ENCODE results near the gene RAPGEF5. TPM values are rescaled to one million over a fixed set of nuclear protein-coding genes. Genes with fewer than 3 reads are reported as not detected.

Gene RAPGEF5
- total RNA-seq, 4 donors from 2014 or later: 26.5 to 76.6 (median 39.3) TPM

GRCh38 chr7:22140578-22140977 is 216.4 kb downstream of the RAPGEF5 start:
- Histone ChIP-seq H3K9me3 (no peaks in the 10 kb centered on the region), H3K27me3 (no peaks in the 10 kb centered on the region), H3K36me3 (no peaks in the 10 kb centered on the region), H3K4me3 (replicated peaks in 1 of 3) (no peak overlapping the region), H3K27ac (no peak overlapping the region), H3K4me1 (peaks cover 14 to 28% of the 10 kb centered on the region in 2 donors)
- 37 to 44% methylated on average over 4 of the region's 4 CpGs for whole genome bisulfite sequencing, 2 donors
- intact Hi-C loops (cut with DNase I): no loop called here
- no peak for DNase-seq
- no peak for TF ChIP-seq POLR2A (IDR thresholded peaks at IDR 0.05)
- TF ChIP-seq, protein P1, sequence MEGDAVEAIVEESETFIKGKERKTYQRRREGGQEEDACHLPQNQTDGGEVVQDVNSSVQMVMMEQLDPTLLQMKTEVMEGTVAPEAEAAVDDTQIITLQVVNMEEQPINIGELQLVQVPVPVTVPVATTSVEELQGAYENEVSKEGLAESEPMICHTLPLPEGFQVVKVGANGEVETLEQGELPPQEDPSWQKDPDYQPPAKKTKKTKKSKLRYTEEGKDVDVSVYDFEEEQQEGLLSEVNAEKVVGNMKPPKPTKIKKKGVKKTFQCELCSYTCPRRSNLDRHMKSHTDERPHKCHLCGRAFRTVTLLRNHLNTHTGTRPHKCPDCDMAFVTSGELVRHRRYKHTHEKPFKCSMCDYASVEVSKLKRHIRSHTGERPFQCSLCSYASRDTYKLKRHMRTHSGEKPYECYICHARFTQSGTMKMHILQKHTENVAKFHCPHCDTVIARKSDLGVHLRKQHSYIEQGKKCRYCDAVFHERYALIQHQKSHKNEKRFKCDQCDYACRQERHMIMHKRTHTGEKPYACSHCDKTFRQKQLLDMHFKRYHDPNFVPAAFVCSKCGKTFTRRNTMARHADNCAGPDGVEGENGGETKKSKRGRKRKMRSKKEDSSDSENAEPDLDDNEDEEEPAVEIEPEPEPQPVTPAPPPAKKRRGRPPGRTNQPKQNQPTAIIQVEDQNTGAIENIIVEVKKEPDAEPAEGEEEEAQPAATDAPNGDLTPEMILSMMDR (IDR thresholded peaks at IDR 0.05): no peak

GRCh38 chr7:22138886-22139285 is 218.1 kb downstream of the RAPGEF5 start:
- intact Hi-C loops (cut with DNase I): no loop called here
- no peak for DNase-seq
- Histone ChIP-seq H3K4me3 (replicated peaks in 1 of 3) (no peak overlapping the region), H3K27ac (no peak overlapping the region), H3K36me3 (no peaks in the 10 kb centered on the region), H3K4me1 (peaks cover 14 to 34% of the 10 kb centered on the region in 2 donors), H3K27me3 (no peaks in the 10 kb centered on the region), H3K9me3 (no peaks in the 10 kb centered on the region)
- TF ChIP-seq, protein P1 (IDR thresholded peaks at IDR 0.05): no peak
- no peak for TF ChIP-seq POLR2A (IDR thresholded peaks at IDR 0.05)
- 93 to 95% methylated on average over 5 of the region's 5 CpGs for WGBS, 2 donors

GRCh38 chr7:22138106-22138505 is 218.8 kb downstream of the RAPGEF5 start:
- peak; percentile 50 to 65 for DNase-seq
- no peak overlapping the region for H3K27ac ChIP-seq

GRCh38 chr7:22137466-22137865 is 219.5 kb downstream of the RAPGEF5 start:
- H3K27me3 ChIP-seq: no peaks in the 10 kb centered on the region
- 30 to 42% methylated on average over 2 of the region's 2 CpGs for WGBS, 2 donors
- no peaks in the 10 kb centered on the region for H3K9me3 ChIP-seq
- H3K27ac ChIP-seq: peak overlapping the region in 1 of 3 donors; percentile 0
- H3K4me1 ChIP-seq: peaks cover 14 to 34% of the 10 kb centered on the region in 2 donors
- DNase-seq: peak in 1 of 2 donors; percentile 35
- H3K36me3 ChIP-seq: no peaks in the 10 kb centered on the region
- TF ChIP-seq, protein P1 (IDR thresholded peaks at IDR 0.05): no peak
- no peak for TF ChIP-seq POLR2A (IDR thresholded peaks at IDR 0.05)
- intact Hi-C loops (cut with DNase I): no loop called here
- no peak overlapping the region for H3K4me3 ChIP-seq (replicated peaks in 1 of 3)

More at GRCh38 chr7:22138106-22138505, 218.8 kb downstream of the RAPGEF5 start:
- Histone ChIP-seq H3K27me3 (no peaks in the 10 kb centered on the region), H3K36me3 (no peaks in the 10 kb centered on the region), H3K9me3 (no peaks in the 10 kb centered on the region), H3K4me3 (replicated peaks in 1 of 3) (no peak overlapping the region), H3K4me1 (peaks cover 14 to 34% of the 10 kb centered on the region in 2 donors)
- TF ChIP-seq POLR2A (IDR thresholded peaks at IDR 0.05): no peak
- TF ChIP-seq, protein P1 (IDR thresholded peaks at IDR 0.05): no peak
- intact Hi-C loops (cut with DNase I): no loop called here
- WGBS, 2 donors: 51 to 71% methylated on average over 5 of the region's 5 CpGs

- H3K36me3 ChIP-seq: no peaks in the 10 kb centered on the region
- intact Hi-C loops (cut with DNase I): no loop called here
- H3K27ac ChIP-seq: peak overlapping the region in 1 of 3 donors; percentile 0
- no peak for DNase-seq
- 87 to 88% methylated on average over 2 of the region's 2 CpGs for WGBS, 2 donors
- TF ChIP-seq, protein P1 (IDR thresholded peaks at IDR 0.05): no peak
- no peak for TF ChIP-seq POLR2A (IDR thresholded peaks at IDR 0.05)
- peaks cover 14 to 34% of the 10 kb centered on the region in 2 donors for H3K4me1 ChIP-seq
- H3K9me3 ChIP-seq: no peaks in the 10 kb centered on the region
- no peak overlapping the region for H3K4me3 ChIP-seq (replicated peaks in 1 of 3)
- H3K27me3 ChIP-seq: no peaks in the 10 kb centered on the region
Measured at GRCh38 chr7:22137026-22137425, 219.9 kb downstream of the RAPGEF5 start.

All from thyroid gland (tissue), 4 donors.